HCT116 (cell line): ENCODE measurements around the gene TYROBP. TPM values are rescaled to one million over a fixed set of nuclear protein-coding genes. Genes with fewer than 3 reads are reported as not detected.
"Not testable (repeated sequence)": the region's sequence is repeated elsewhere in the genome, so short reads cannot be mapped to it uniquely, and the experiment has no call there.

Experiments
- ATAC-seq: fragments of 200-7000 bp; cut with Tn5 transposase; 2 replicates; pipeline ENCODE4 v1.9.1; 2020; ENCODE audit warnings: mild to moderate bottlenecking, moderate library complexity
- BruUV-seq: library from RNA; stranded (reverse); fragments of 400-500 nt; replicated peaks from 2 replicates; lab custom pipeline; 2021; lab: Mats Ljungman, UMichigan
- CTCF ChIA-PET: fragments of 300-600 bp; sonication (Branson Sonifier 250); formaldehyde crosslinking; loops from one replicate; lab custom pipeline; 2021; ENCODE audit warnings: antibody characterized with exemption; lab: Charles Lee
- POLR2A ChIA-PET: fragments of 300-600, 350-600 bp; sonication (Branson Sonifier 250); formaldehyde crosslinking; loops from one replicate; lab custom pipeline; 2021; ENCODE audit warnings: antibody characterized with exemption; lab: Charles Lee
- RAD21 ChIA-PET, 2 experiments: fragments of 300-600 bp; sonication (Branson Sonifier 250); formaldehyde crosslinking; loops; one replicate each; lab custom pipeline; 2023; ENCODE audit warnings: low total read pairs in 2 of 2; ENCODE audit not compliant: uncharacterized antibody in 2 of 2, unreplicated experiment in 2 of 2, low non-redundant PET in 1 of 2; lab: Charles Lee
- DNase-seq: peaks from one replicate; pipeline ENCODE4 v3.0.0-alpha.2; 2010; ENCODE audit warnings: low read depth, low spot score
- H2AFZ ChIP-seq: fragments of 200-600 bp; shearing (Covaris generic), sonication (generic); 2 replicates; pipeline ENCODE4 v1.6.1; 2017; ENCODE audit warnings: low read depth, mixed run types, mixed read lengths, antibody characterized with exemption, low read length; ENCODE audit not compliant: poor library complexity, severe bottlenecking
- H3K27ac ChIP-seq: 2 replicates; pipeline ENCODE4 v1.5.1; 2012; ENCODE audit warnings: low read depth, low read length
- H3K27me3 ChIP-seq: fragments of 200-600 bp; sonication (generic); 2 replicates; pipeline ENCODE4 v1.6.1; 2016; ENCODE audit warnings: mixed run types, low read length, mixed read lengths; ENCODE audit not compliant: insufficient read depth
- H3K36me3 ChIP-seq, 2 experiments: fragments of 200-500 bp in 1 of 2; fragments of 200-600 bp in 1 of 2; sonication (Bioruptor generic) in 1 of 2; sonication (generic) in 1 of 2; 2 replicates each; pipeline versions ENCODE4 v1.5.1 to v1.6.1; 2014 to 2016; ENCODE audit warnings: low read length in 2 of 2, inconsistent platforms in 1 of 2, mixed read lengths in 1 of 2, mixed run types in 1 of 2; ENCODE audit not compliant: insufficient read depth in 2 of 2, control insufficient read depth in 1 of 2
- H3K4me1 ChIP-seq, 2 experiments: fragments of 200-600 bp in 1 of 2; sonication (generic) in 1 of 2; 2 replicates each; pipeline versions ENCODE4 v1.5.1 to v1.6.1; 2012 to 2017; ENCODE audit warnings: low read length in 2 of 2, inconsistent platforms in 1 of 2, mild to moderate bottlenecking in 1 of 2, mixed read lengths in 1 of 2, mixed run types in 1 of 2, moderate library complexity in 1 of 2; ENCODE audit not compliant: insufficient read depth in 2 of 2, control insufficient read depth in 1 of 2
- H3K4me2 ChIP-seq: fragments of 200-600 bp; sonication (generic); 2 replicates; pipeline ENCODE4 v1.6.1; 2017; ENCODE audit warnings: mixed run types, low read length, mixed read lengths
- H3K4me3 ChIP-seq, 2 experiments: fragments of 200-600 bp in 1 of 2; sonication (generic) in 1 of 2; replicated peaks in 1 of 2; 2 replicates each; pipeline ENCODE4 v1.5.1; 2011 to 2016; ENCODE audit warnings: low read length in 2 of 2, control low read depth in 1 of 2, low read depth in 1 of 2, mild to moderate bottlenecking in 1 of 2, mixed read lengths in 1 of 2, mixed run types in 1 of 2
- H3K79me2 ChIP-seq: fragments of 200-600 bp; sonication (generic); 2 replicates; pipeline ENCODE4 v1.6.1; 2017; ENCODE audit warnings: mild to moderate bottlenecking, mixed run types, low read length, moderate library complexity, mixed read lengths; ENCODE audit not compliant: insufficient read depth
- H3K9ac ChIP-seq: fragments of 200-600 bp; sonication (generic); 2 replicates; pipeline ENCODE4 v1.6.1; 2016; ENCODE audit warnings: low read length, mixed read lengths
- H3K9me2 ChIP-seq: fragments of 200-600 bp; sonication (generic), shearing (Covaris generic); 2 replicates; pipeline ENCODE4 v1.6.1; 2017; ENCODE audit warnings: mixed run types, mild to moderate bottlenecking, moderate library complexity; ENCODE audit not compliant: insufficient read depth
- H3K9me3 ChIP-seq, 2 experiments: fragments of 200-500 bp in 1 of 2; fragments of 200-600 bp in 1 of 2; sonication (Bioruptor generic) in 1 of 2; sonication (generic) in 1 of 2; 2 replicates each; pipeline ENCODE4 v1.6.1; 2014 to 2017; ENCODE audit warnings: low read length in 2 of 2, mixed read lengths in 2 of 2, inconsistent platforms in 1 of 2, low read depth in 1 of 2, mild to moderate bottlenecking in 1 of 2, mixed run types in 1 of 2, moderate library complexity in 1 of 2; ENCODE audit not compliant: control insufficient read depth in 1 of 2, insufficient read depth in 1 of 2
- H4K20me1 ChIP-seq: fragments of 200-600 bp; sonication (generic), shearing (Covaris generic); 2 replicates; pipeline ENCODE4 v1.6.1; 2017; ENCODE audit warnings: mixed run types, mild to moderate bottlenecking, moderate library complexity; ENCODE audit not compliant: insufficient read depth
- ATF3 ChIP-seq: IDR thresholded peaks from 2 replicates; pipeline ENCODE4 v1.6.1; 2012
- CBX3 ChIP-seq: IDR thresholded peaks from 2 replicates; pipeline ENCODE4 v1.6.1; 2012; ENCODE audit warnings: low read depth
- CEBPB ChIP-seq: IDR thresholded peaks from 2 replicates; pipeline ENCODE4 v1.6.1; 2012; ENCODE audit warnings: low read depth
- CTCF ChIP-seq, 3 experiments: fragments of 200-600 bp in 1 of 3; sonication (generic) in 1 of 3; IDR thresholded peaks in 2 of 3; conservative IDR thresholded peaks in 1 of 3; 2 replicates each; pipeline ENCODE4 v1.5.1; 2012 to 2017; ENCODE audit warnings: low read depth in 2 of 3, low read length in 2 of 3, antibody characterized with exemption in 1 of 3, borderline replicate concordance in 1 of 3, control low read depth in 1 of 3, mild to moderate bottlenecking in 1 of 3, mixed read lengths in 1 of 3, mixed run types in 1 of 3, moderate library complexity in 1 of 3; ENCODE audit not compliant: insufficient read depth in 1 of 3
- EZH2 ChIP-seq: fragments of 200-600 bp; sonication (generic); IDR thresholded peaks from 2 replicates; pipeline ENCODE4 v1.6.1; 2017; ENCODE audit warnings: antibody characterized with exemption, mixed run types
- EZH2phosphoT487 ChIP-seq: fragments of 200-600 bp; IDR thresholded peaks from 2 replicates; pipeline ENCODE4 v1.6.1; 2018; ENCODE audit warnings: antibody characterized with exemption, borderline replicate concordance
- FOSL1 ChIP-seq: IDR thresholded peaks from 2 replicates; pipeline ENCODE4 v1.6.1; 2012; ENCODE audit warnings: low read depth
- JUND ChIP-seq: IDR thresholded peaks from 2 replicates; pipeline ENCODE4 v1.6.1; 2012
- MAX ChIP-seq: IDR thresholded peaks from 2 replicates; pipeline ENCODE4 v1.6.1; 2012
- POLR2A ChIP-seq: IDR thresholded peaks from 2 replicates; pipeline ENCODE4 v1.7.0; 2011; ENCODE audit warnings: borderline replicate concordance; ENCODE audit not compliant: insufficient read depth, insufficient read length; ENCODE audit errors: extremely low read depth
- RAD21 ChIP-seq: IDR thresholded peaks from 2 replicates; pipeline ENCODE4 v1.6.1; 2012; ENCODE audit warnings: low read depth, mild to moderate bottlenecking
- REST ChIP-seq: IDR thresholded peaks from 2 replicates; pipeline ENCODE4 v1.6.1; 2012; ENCODE audit warnings: low read depth
- SIN3A ChIP-seq: IDR thresholded peaks from 2 replicates; pipeline ENCODE4 v1.6.1; 2012; ENCODE audit warnings: low read depth
- SP1 ChIP-seq: IDR thresholded peaks from 2 replicates; pipeline ENCODE4 v1.6.1; 2012; ENCODE audit warnings: low read depth
- SRF ChIP-seq: IDR thresholded peaks from 2 replicates; pipeline ENCODE4 v1.6.1; 2012; ENCODE audit warnings: low read depth
- ZFX ChIP-seq: fragments of 450-650 bp; IDR thresholded peaks from 2 replicates; pipeline ENCODE4 v1.6.1; 2017
- ZNF274 ChIP-seq: fragments of 200-500 bp; sonication (Bioruptor generic); IDR thresholded peaks from 2 replicates; pipeline ENCODE4 v1.6.1; 2014; ENCODE audit warnings: mild to moderate bottlenecking, low read depth, low read length, inconsistent platforms
- intact Hi-C: fragments of 100-400 bp; cut with micrococcal nuclease; formaldehyde crosslinking; loops from 2 replicates; pipeline ENCODE4 v1.10.0; 2022
- total RNA-seq: library from RNA; stranded (reverse); gene quantifications from one replicate; pipeline ENCODE4 v1.2.1, GENCODE V29; 2021; ENCODE audit not compliant: unreplicated experiment

The TYROBP gene
- total RNA-seq, 1 experiment from 2014 or later, result 0.49 TPM

GRCh38 chr19:35894342-35894741, 13.8 kb downstream of the TYROBP start:
- H4K20me1 ChIP-seq, result no peaks in the 10 kb centered on the region
- intact Hi-C loops, result no loop called here
- no TSS peak for BruUV-seq
- H3K4me1 ChIP-seq, result peaks cover 5 to 11% of the 10 kb centered on the region in 2 experiments; a peak in 3 of 4 replicates
- peaks cover 26 to 48% of the 10 kb centered on the region in 2 experiments; a peak in 3 of 4 replicates for H3K36me3 ChIP-seq
- H3K4me2 ChIP-seq, result no peak overlapping the region
- RAD21 ChIA-PET, result no interaction called here
- no peaks in the 10 kb centered on the region for H3K9me2 ChIP-seq
- ATAC-seq (no peak), DNase-seq (no peak)
- H3K9me3 ChIP-seq, result no peaks in the 10 kb centered on the region
- H3K27ac ChIP-seq, result no peak overlapping the region
- no peak overlapping the region for H3K9ac ChIP-seq
- H3K27me3 ChIP-seq, result no peaks in the 10 kb centered on the region
- H2AFZ ChIP-seq, result no peak overlapping the region
- peaks cover 27% of the 10 kb centered on the region for H3K79me2 ChIP-seq
- no peak for TF ChIP-seq EZH2phosphoT487
- no peak for TF ChIP-seq ZNF274
- no peak for TF ChIP-seq ATF3
- no peak for TF ChIP-seq RAD21
- TF ChIP-seq CBX3, result no peak
- no peak for TF ChIP-seq MAX
- TF ChIP-seq REST, result no peak
- no peak for TF ChIP-seq SRF
- no peak for TF ChIP-seq FOSL1
- no peak for TF ChIP-seq CTCF (IDR thresholded peaks at IDR 0.05 in 2 of 3, conservative IDR thresholded peaks at IDR 0.05 in 1 of 3; ENCODE audit: borderline replicate concordance in 1 of 3, insufficient read depth in 1 of 3, low read depth in 2 of 3, low read length in 2 of 3)
- TF ChIP-seq SIN3A, result no peak
- no peak for TF ChIP-seq SP1
- TF ChIP-seq JUND, result no peak
- no peak for TF ChIP-seq CEBPB
- no peak for TF ChIP-seq ZFX
- TF ChIP-seq EZH2, result no peak
- no peak for TF ChIP-seq POLR2A
- H3K4me3 ChIP-seq, result no peak overlapping the region
- CTCF ChIA-PET, result no interaction called here
- POLR2A ChIA-PET, result no interaction called here

- H3K79me2 ChIP-seq, H3K4me1 ChIP-seq, ATAC-seq, H3K4me3 ChIP-seq, H3K9me3 ChIP-seq, H2AFZ ChIP-seq, H3K9ac ChIP-seq, RAD21 ChIA-PET, BruUV-seq, H3K9me2 ChIP-seq, H3K4me2 ChIP-seq, H3K27ac ChIP-seq, DNase-seq, H4K20me1 ChIP-seq, intact Hi-C loops, CTCF ChIA-PET, H3K27me3 ChIP-seq: not testable (repeated sequence)
- POLR2A ChIA-PET, result interaction anchor here (0.7 kb wide), 1 partner anchor 21 kb away, joined by 3 read pairs; no protein-coding TSS in a partner anchor
- peaks cover 35 to 51% of the 10 kb centered on the region in 2 experiments; a peak in 3 of 4 replicates for H3K36me3 ChIP-seq
These were observed 16.3 kb downstream of the TYROBP start for GRCh38 chr19:35891819-35892218.
